CD8-positive, alpha-beta memory T cell (primary cell): ENCODE data around the gene CPNE6. TPM values are rescaled to one million over a fixed set of nuclear protein-coding genes. Genes with fewer than 3 reads are reported as not detected.

Source experiments
- CTCF ChIA-PET: fragments of 350-600 bp; sonication (Branson Sonifier 250); formaldehyde crosslinking; loops from one replicate; lab custom pipeline; 2021; ENCODE audit warnings: antibody characterized with exemption; lab: Charles Lee
- POLR2A ChIA-PET: fragments of 350-600 bp; sonication (Branson Sonifier 250); formaldehyde crosslinking; loops from one replicate; lab custom pipeline; 2021; ENCODE audit warnings: antibody characterized with exemption; lab: Charles Lee
- DNase-seq, 5 donors: peaks; one replicate each; pipeline versions ENCODE4 v3.0.0 to v3.0.0-alpha.2; 2020 to 2022; ENCODE audit warnings: mixed read lengths in 1 of 5
- H3K27ac ChIP-seq: one replicate; pipeline ENCODE4 v1.7.0; 2013; ENCODE audit warnings: low read depth, mild to moderate bottlenecking, low read length, moderate library complexity
- H3K27me3 ChIP-seq: 2 replicates; pipeline ENCODE4 v1.7.0; 2013; ENCODE audit warnings: low read length, mild to moderate bottlenecking; ENCODE audit not compliant: insufficient read depth, poor library complexity, severe bottlenecking
- H3K36me3 ChIP-seq: 2 replicates; pipeline ENCODE4 v1.7.0; 2013; ENCODE audit warnings: mild to moderate bottlenecking, low read length, moderate library complexity; ENCODE audit not compliant: insufficient read depth
- H3K4me1 ChIP-seq: 2 replicates; pipeline ENCODE4 v1.7.0; 2013; ENCODE audit warnings: mild to moderate bottlenecking, low read length, moderate library complexity; ENCODE audit not compliant: insufficient read depth
- H3K4me3 ChIP-seq: 2 replicates; pipeline ENCODE4 v1.7.0; 2013; ENCODE audit warnings: mild to moderate bottlenecking, low read length
- H3K9me3 ChIP-seq: 2 replicates; pipeline ENCODE4 v1.7.0; 2013; ENCODE audit warnings: mild to moderate bottlenecking, low read length
- H3K27ac Mint-ChIP-seq, 8 donors: one replicate each; pipeline ENCODE4 v1.8.0; 2020 to 2021; ENCODE audit warnings: mixed read lengths in 8 of 8, mild to moderate bottlenecking in 6 of 8, inconsistent platforms in 3 of 8, moderate library complexity in 3 of 8
- H3K27me3 Mint-ChIP-seq, 2 donors: one replicate each; pipeline ENCODE4 v1.8.0; 2020 to 2021; ENCODE audit warnings: mixed read lengths in 2 of 2, mild to moderate bottlenecking in 1 of 2, moderate library complexity in 1 of 2
- H3K36me3 Mint-ChIP-seq, 3 donors: one replicate each; pipeline ENCODE4 v1.8.0; 2020 to 2021; ENCODE audit warnings: mixed read lengths in 3 of 3, inconsistent platforms in 1 of 3, mild to moderate bottlenecking in 1 of 3
- H3K4me1 Mint-ChIP-seq, 3 donors: one replicate each; pipeline ENCODE4 v1.8.0; 2020 to 2021; ENCODE audit warnings: mixed read lengths in 3 of 3, inconsistent platforms in 1 of 3, mild to moderate bottlenecking in 1 of 3
- H3K4me3 Mint-ChIP-seq, 7 donors: one replicate each; pipeline ENCODE4 v1.8.0; 2020 to 2021; ENCODE audit warnings: mixed read lengths in 7 of 7, mild to moderate bottlenecking in 6 of 7, moderate library complexity in 4 of 7, inconsistent platforms in 2 of 7
- H3K9me3 Mint-ChIP-seq, 5 donors: one replicate each; pipeline ENCODE4 v1.8.0; 2020 to 2022; ENCODE audit warnings: mixed read lengths in 5 of 5, mild to moderate bottlenecking in 3 of 5, moderate library complexity in 2 of 5, inconsistent platforms in 1 of 5
- polyA plus RNA-seq: library from polyadenylated mRNA; unstranded; fragments of 300-500 nt; fragmentation: Illumina TruSeq; gene quantifications from one replicate; pipeline ENCODE4 v1.2.3, GENCODE V29; 2021
- total RNA-seq, 2 experiments: library from RNA; stranded (reverse); gene quantifications; one replicate each; pipeline ENCODE4 v1.2.3, GENCODE V29; 2021

CPNE6 gene
- total and polyA plus RNA-seq, 3 experiments from 2014 or later: not detected

- ChIA-PET CTCF (interaction anchor here (0.8 to 8.6 kb wide), 10 partner anchors 12 to 99 kb away, joined by 3 to 76 read pairs (median 6); partner anchors contain the start of genes CARMIL3, DCAF11, IRF9 and NRL), POLR2A (interaction anchor here (1.5 kb wide), 1 partner anchor 26 kb away, joined by 3 read pairs; no protein-coding TSS in a partner anchor)
- H3K9me3 ChIP-seq: no peaks in the 10 kb centered on the region
- no peaks in the 10 kb centered on the region for H3K36me3 ChIP-seq
- no peak for DNase-seq
- Mint-ChIP-seq H3K9me3 (no peaks in the 10 kb centered on the region), H3K4me1 (peaks cover 15 to 18% (median 16%) of the 10 kb centered on the region in 3 donors), H3K27me3 (peaks cover 0 to 2% of the 10 kb centered on the region in 2 donors), H3K4me3 (peak overlapping the region in 5 of 7 donors; percentile 59 to 93 (median 88)), H3K27ac (peak overlapping the region in 1 of 8 donors; percentile 34), H3K36me3 (peaks cover 0 to 4% (median 0%) of the 10 kb centered on the region in 3 donors)
- H3K4me3 ChIP-seq: no peak overlapping the region
- peaks cover 9% of the 10 kb centered on the region for H3K4me1 ChIP-seq
- H3K27ac ChIP-seq: no peak overlapping the region
- no peaks in the 10 kb centered on the region for H3K27me3 ChIP-seq
Measured at GRCh38 chr14:24079491-24080141, 8.3 kb downstream of the CPNE6 start.

- H3K4me3 Mint-ChIP-seq: peak overlapping the region; percentile 85 to 93 (median 88)
- no peak for DNase-seq
- H3K4me1 Mint-ChIP-seq: peaks cover 15 to 18% (median 16%) of the 10 kb centered on the region in 3 donors
- H3K27me3 Mint-ChIP-seq: peaks cover 0 to 2% of the 10 kb centered on the region in 2 donors
- Histone ChIP-seq H3K27me3 (no peaks in the 10 kb centered on the region), H3K4me3 (no peak overlapping the region), H3K4me1 (peaks cover 9% of the 10 kb centered on the region), H3K36me3 (no peaks in the 10 kb centered on the region), H3K9me3 (no peaks in the 10 kb centered on the region), H3K27ac (no peak overlapping the region)
- peaks cover 0 to 4% (median 0%) of the 10 kb centered on the region in 3 donors for H3K36me3 Mint-ChIP-seq
- H3K27ac Mint-ChIP-seq: peak overlapping the region in 5 of 8 donors; percentile 24 to 92 (median 78)
- no peaks in the 10 kb centered on the region for H3K9me3 Mint-ChIP-seq
- CTCF ChIA-PET: interaction anchor here (0.8 to 8.6 kb wide), 13 partner anchors 8 to 286 kb away, joined by 3 to 76 read pairs (median 4); partner anchors contain the start of genes CARMIL3, DCAF11, IRF9 and NRL
- POLR2A ChIA-PET: interaction anchor here (0.7 to 2.7 kb wide), 7 partner anchors 12 to 133 kb away, joined by 3 to 28 read pairs (median 4); partner anchors contain the start of genes CHMP4A, DCAF11, NRL and PCK2
Measured at GRCh38 chr14:24080142-24080530, 8.8 kb downstream of the CPNE6 start.

- H3K27me3 ChIP-seq: no peaks in the 10 kb centered on the region
- CTCF ChIA-PET: interaction anchor here (0.8 to 8.6 kb wide), 18 partner anchors 9 to 760 kb away, joined by 3 to 76 read pairs (median 4); partner anchors contain the start of genes CARMIL3, DCAF11, IRF9 and NRL
- no peaks in the 10 kb centered on the region for H3K36me3 ChIP-seq
- Mint-ChIP-seq H3K36me3 (peaks cover 0 to 4% (median 0%) of the 10 kb centered on the region in 3 donors), H3K4me1 (peaks cover 15 to 18% (median 16%) of the 10 kb centered on the region in 3 donors), H3K9me3 (no peaks in the 10 kb centered on the region), H3K4me3 (peak overlapping the region; percentile 85 to 93 (median 88)), H3K27me3 (peaks cover 0 to 2% of the 10 kb centered on the region in 2 donors), H3K27ac (peak overlapping the region; percentile 53 to 92 (median 82))
- POLR2A ChIA-PET: interaction anchor here (0.7 to 2.7 kb wide), 12 partner anchors 9 to 132 kb away, joined by 3 to 28 read pairs (median 4); partner anchors contain the start of genes CARMIL3, CHMP4A, DCAF11 and NRL
- H3K4me3 ChIP-seq: peak overlapping the region; percentile 62
- no peaks in the 10 kb centered on the region for H3K9me3 ChIP-seq
- peak overlapping the region; percentile 61 for H3K27ac ChIP-seq
- DNase-seq: peak; percentile 36 to 80 (median 64)
- peaks cover 9% of the 10 kb centered on the region for H3K4me1 ChIP-seq
Measured at GRCh38 chr14:24080888-24081738, 9.8 kb downstream of the CPNE6 start.

GRCh38 chr14:24081739-24082211 lies 10.4 kb downstream of the CPNE6 start:
- H3K27ac Mint-ChIP-seq: peak overlapping the region; percentile 57 to 92 (median 76)
- peak overlapping the region; percentile 62 for H3K4me3 ChIP-seq

GRCh38 chr14:24082411-24083080 lies 11.2 kb downstream of the CPNE6 start:
- H3K4me3 Mint-ChIP-seq: peak overlapping the region; percentile 81 to 93 (median 85)
- Histone ChIP-seq H3K9me3 (no peaks in the 10 kb centered on the region), H3K4me1 (peaks cover 9% of the 10 kb centered on the region), H3K4me3 (no peak overlapping the region), H3K27me3 (no peaks in the 10 kb centered on the region), H3K36me3 (no peaks in the 10 kb centered on the region), H3K27ac (no peak overlapping the region)
- CTCF ChIA-PET: interaction anchor here (0.8 to 8.6 kb wide), 6 partner anchors 9 to 69 kb away, joined by 3 to 76 read pairs (median 22); partner anchors contain the start of genes DCAF11, NRL, PCK2 and PSME1
- POLR2A ChIA-PET: interaction anchor here (0.5 to 2.7 kb wide), 2 partner anchors 32 to 129 kb away, joined by 3 to 28 read pairs; partner anchors contain the start of genes DCAF11 and NRL
- peaks cover 15 to 18% (median 16%) of the 10 kb centered on the region in 3 donors for H3K4me1 Mint-ChIP-seq
- H3K27ac Mint-ChIP-seq: peak overlapping the region; percentile 57 to 92 (median 84)
- no peak for DNase-seq
- H3K27me3 Mint-ChIP-seq: peaks cover 0 to 2% of the 10 kb centered on the region in 2 donors
- no peaks in the 10 kb centered on the region for H3K9me3 Mint-ChIP-seq
- peaks cover 0 to 4% (median 0%) of the 10 kb centered on the region in 3 donors for H3K36me3 Mint-ChIP-seq

More at GRCh38 chr14:24081739-24082211, 10.4 kb downstream of the CPNE6 start:
- H3K4me1 Mint-ChIP-seq: peaks cover 15 to 18% (median 16%) of the 10 kb centered on the region in 3 donors
- ChIA-PET POLR2A (interaction anchor here (1.2 to 2.7 kb wide), 8 partner anchors 8 to 65 kb away, joined by 4 to 28 read pairs (median 5); partner anchors contain the start of genes CARMIL3, DCAF11, NRL and PCK2), CTCF (interaction anchor here (1.1 to 8.6 kb wide), 9 partner anchors 10 to 761 kb away, joined by 3 to 76 read pairs (median 5); partner anchors contain the start of genes DCAF11, IRF9, NRL and PABPN1)
- no peak for DNase-seq
- H3K4me3 Mint-ChIP-seq: peak overlapping the region; percentile 81 to 93 (median 85)
- H3K27me3 Mint-ChIP-seq: peaks cover 0 to 2% of the 10 kb centered on the region in 2 donors
- peaks cover 0 to 4% (median 0%) of the 10 kb centered on the region in 3 donors for H3K36me3 Mint-ChIP-seq
- H3K27ac ChIP-seq: peak overlapping the region; percentile 61
- H3K9me3 Mint-ChIP-seq: no peaks in the 10 kb centered on the region
- H3K4me1 ChIP-seq: peaks cover 9% of the 10 kb centered on the region
- H3K27me3 ChIP-seq: no peaks in the 10 kb centered on the region
- H3K9me3 ChIP-seq: no peaks in the 10 kb centered on the region
- no peaks in the 10 kb centered on the region for H3K36me3 ChIP-seq

GRCh38 chr14:24083462-24083861 lies 12.1 kb downstream of the CPNE6 start:
- H3K9me3 Mint-ChIP-seq: no peaks in the 10 kb centered on the region
- POLR2A ChIA-PET: no interaction called here
- CTCF ChIA-PET: interaction anchor here (4.4 to 8.6 kb wide), 3 partner anchors 8 to 26 kb away, joined by 36 to 76 read pairs (median 67); partner anchors contain the start of gene PCK2

More at GRCh38 chr14:24083462-24083861, 12.1 kb downstream of the CPNE6 start:
- H3K4me3 ChIP-seq: no peak overlapping the region
- Mint-ChIP-seq H3K27me3 (no peaks in the 10 kb centered on the region), H3K4me1 (peaks cover 15 to 18% (median 16%) of the 10 kb centered on the region in 3 donors), H3K27ac (peak overlapping the region in 5 of 8 donors; percentile 43 to 85 (median 67)), H3K4me3 (peak overlapping the region in 1 of 7 donors; percentile 61), H3K36me3 (peaks cover 0 to 4% (median 0%) of the 10 kb centered on the region in 3 donors)
- H3K4me1 ChIP-seq: peaks cover 9% of the 10 kb centered on the region
- no peaks in the 10 kb centered on the region for H3K36me3 ChIP-seq
- DNase-seq: no peak
- no peaks in the 10 kb centered on the region for H3K9me3 ChIP-seq
- H3K27ac ChIP-seq: no peak overlapping the region
- H3K27me3 ChIP-seq: no peaks in the 10 kb centered on the region
